Brain microvascular endothelial cell (primary cell): ENCODE data around the gene MYO9A.

Experiments
- DNase-seq: peaks from one replicate; pipeline ENCODE4 v3.0.0-alpha.2; 2020
- H3K27ac ChIP-seq: fragments of 250-450 bp; sonication (Bioruptor Pico); 2 replicates; pipeline ENCODE4 v1.5.1; 2020; ENCODE audit warnings: mild to moderate bottlenecking, moderate library complexity
- H3K27me3 ChIP-seq: fragments of 250-450 bp; sonication (Bioruptor Pico); replicated peaks from 2 replicates; pipeline ENCODE4 v1.5.1; 2020; ENCODE audit warnings: mild to moderate bottlenecking
- H3K36me3 ChIP-seq: fragments of 250-450 bp; sonication (Bioruptor Pico); replicated peaks from 2 replicates; pipeline ENCODE4 v1.5.1; 2020; ENCODE audit warnings: mild to moderate bottlenecking
- H3K4me3 ChIP-seq: 2 replicates; pipeline ENCODE4 v1.5.1; 2011; ENCODE audit warnings: low read depth, mild to moderate bottlenecking, control low read depth, low read length, moderate library complexity
- CTCF ChIP-seq: IDR thresholded peaks from 2 replicates; pipeline ENCODE4 v1.5.1; 2011; ENCODE audit warnings: low read depth, mild to moderate bottlenecking, moderate library complexity, low read length, control low read depth, inconsistent platforms; ENCODE audit errors: missing control alignments
- in situ Hi-C: cut with HindIII; loops from 2 replicates; pipeline ENCODE4 v1.10.0; 2017; ENCODE audit warnings: low sequenced_read_pairs, low pct_ligation_motif_present

The MYO9A gene

GRCh38 chr15:72118017-72118978 is at the start of gene MYO9A, which contains the start of gene SENP8:
Gene MYO9A (minus strand): TSS chr15:72118150. CDS start chr15:72046563, 71,587 bp downstream.
Gene SENP8 (plus strand): TSS chr15:72118403. CDS start chr15:72139624, 21,221 bp downstream.
- in situ Hi-C loops = no loop called here
- Histone ChIP-seq H3K36me3 (no peaks in the 10 kb centered on the region), H3K27ac (peak within 1 kb of the TSS; percentile 100), H3K4me3 (peak within 1 kb of the TSS; percentile 98), H3K27me3 (no peaks in the 10 kb centered on the region)
- peak; percentile 8 for TF ChIP-seq CTCF
- peak; percentile 95 for DNase-seq

- Histone ChIP-seq H3K4me3 (no peak overlapping the region), H3K36me3 (no peaks in the 10 kb centered on the region), H3K27ac (no peak overlapping the region), H3K27me3 (no peaks in the 10 kb centered on the region)
- no peak for DNase-seq
- no peak for TF ChIP-seq CTCF
- in situ Hi-C loops = no loop called here
These were observed 49.5 kb upstream of the MYO9A start for GRCh38 chr15:72167445-72167844.

GRCh38 chr15:72166716-72167417 is 48.9 kb upstream of the MYO9A start:
- Histone ChIP-seq H3K36me3 (no peaks in the 10 kb centered on the region), H3K27me3 (no peaks in the 10 kb centered on the region), H3K4me3 (no peak overlapping the region), H3K27ac (no peak overlapping the region)
- TF ChIP-seq CTCF = no peak
- no peak for DNase-seq
- in situ Hi-C loops = no loop called here

GRCh38 chr15:72163719-72164118 is 45.8 kb upstream of the MYO9A start:
- H3K36me3 ChIP-seq = no peaks in the 10 kb centered on the region
- in situ Hi-C loops = no loop called here
- no peaks in the 10 kb centered on the region for H3K27me3 ChIP-seq
- DNase-seq = no peak
- no peak for TF ChIP-seq CTCF
- no peak overlapping the region for H3K4me3 ChIP-seq
- no peak overlapping the region for H3K27ac ChIP-seq

- no peak for TF ChIP-seq CTCF
- no peaks in the 10 kb centered on the region for H3K36me3 ChIP-seq
- H3K27me3 ChIP-seq = no peaks in the 10 kb centered on the region
- H3K4me3 ChIP-seq = no peak overlapping the region
- no peak for DNase-seq
- in situ Hi-C loops = no loop called here
- H3K27ac ChIP-seq = no peak overlapping the region
These were observed 44.6 kb upstream of the MYO9A start for GRCh38 chr15:72162569-72162968.
